Stimulated activated CD8-positive, alpha-beta memory T cell treated with anti-CD3 and anti-CD28 coated beads, Interleukin-12 subunit alpha, Interleukin-12 subunit beta, amount 100 ng/mL, for 24 hours (primary cell): ENCODE measurements around the gene MAGI1.
"Not testable (repeated sequence)": the region's sequence is repeated elsewhere in the genome, so short reads cannot be mapped to it uniquely, and the experiment has no call there.

Experiments
- DNase-seq: peaks from one replicate; pipeline ENCODE4 v3.0.0-alpha.2; 2020; ENCODE audit errors: extremely low read depth

MAGI1 gene

DNA sequence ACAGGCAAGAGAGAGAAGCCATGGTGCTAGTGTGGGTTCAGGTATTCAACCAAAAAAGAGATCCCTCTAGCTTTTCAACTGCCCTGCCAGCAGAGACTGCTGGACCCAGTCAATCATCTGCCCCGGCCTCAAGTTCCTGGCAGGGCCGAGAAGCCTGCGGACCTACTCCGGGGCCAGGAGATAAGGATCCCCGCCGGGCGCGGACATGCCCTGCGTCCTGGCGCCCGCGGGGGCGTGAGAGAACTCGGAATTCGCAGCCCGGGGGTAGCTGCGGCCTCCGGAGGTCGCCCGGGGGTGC is 821 bp upstream of the MAGI1 start:
- no peak for DNase-seq

DNA sequence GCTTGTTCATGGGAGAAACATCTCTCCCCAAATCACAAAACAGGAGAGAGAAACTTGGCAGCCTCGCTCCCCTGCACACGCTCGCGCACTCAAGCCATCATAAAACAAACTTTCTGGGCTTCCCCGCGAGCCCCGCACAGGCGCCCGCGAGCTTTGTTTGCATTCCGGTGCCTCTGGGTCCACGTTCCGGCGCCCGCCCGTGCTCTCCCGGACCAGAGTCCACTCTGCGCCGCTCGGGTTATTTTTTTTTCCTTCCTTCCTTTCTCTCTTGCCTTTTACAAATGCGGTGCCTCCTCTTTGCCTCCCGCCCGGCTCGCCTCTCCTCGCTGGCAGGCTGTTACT is 363 bp downstream of the MAGI1 start:
- DNase-seq, result no peak

DNA sequence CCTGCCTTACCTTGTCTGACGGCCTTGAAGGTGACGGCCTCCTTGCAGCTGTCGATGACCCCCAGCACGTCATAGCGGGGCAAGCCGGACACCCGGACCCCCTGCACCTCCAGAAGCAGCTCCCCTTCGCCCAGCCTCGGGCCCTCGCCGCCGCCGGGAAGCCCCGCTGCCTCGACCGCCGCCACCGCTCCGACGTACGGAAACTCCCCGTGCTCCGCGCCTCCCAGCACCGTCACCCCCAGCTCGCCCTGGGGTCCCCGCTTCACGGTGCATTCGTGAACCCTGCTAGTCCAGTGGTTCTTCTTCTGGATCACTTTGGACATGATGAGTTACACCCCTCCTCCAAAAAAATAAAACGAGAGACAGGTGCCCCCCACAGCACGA is 740 bp downstream of the MAGI1 start:
- DNase-seq, result no peak

DNA sequence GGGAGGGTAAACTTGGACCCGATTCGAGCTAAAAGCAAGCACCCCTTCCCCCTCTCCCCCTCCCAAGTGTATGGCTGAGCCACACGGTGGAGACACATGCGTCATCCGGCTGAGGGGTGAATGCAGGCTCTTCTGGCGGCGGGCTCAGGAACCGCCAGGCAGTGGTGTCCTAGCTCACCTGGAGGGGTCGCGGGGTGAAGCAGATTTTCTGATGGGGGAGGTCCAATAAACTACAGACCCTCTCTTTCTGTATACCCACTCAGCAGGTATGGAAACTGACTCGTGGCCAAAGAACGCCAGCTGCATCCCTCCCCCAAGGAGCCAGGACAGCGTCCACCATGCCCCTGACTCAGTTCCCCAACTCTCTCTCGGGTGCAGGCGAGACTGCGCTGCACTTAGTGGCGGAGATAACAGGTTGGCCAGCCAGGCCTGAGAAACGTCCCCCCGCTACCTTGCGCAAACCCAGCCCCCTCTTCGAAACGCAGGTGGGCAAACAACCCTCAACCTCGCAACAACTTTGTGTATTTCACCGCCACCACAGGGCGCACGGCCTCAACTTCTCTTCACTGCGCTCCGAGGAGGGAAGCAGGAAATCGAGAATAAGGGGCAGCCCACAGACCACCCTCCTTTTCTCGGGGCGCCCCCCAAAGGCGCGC is 1.3 kb downstream of the MAGI1 start:
- DNase-seq, result no peak

DNA sequence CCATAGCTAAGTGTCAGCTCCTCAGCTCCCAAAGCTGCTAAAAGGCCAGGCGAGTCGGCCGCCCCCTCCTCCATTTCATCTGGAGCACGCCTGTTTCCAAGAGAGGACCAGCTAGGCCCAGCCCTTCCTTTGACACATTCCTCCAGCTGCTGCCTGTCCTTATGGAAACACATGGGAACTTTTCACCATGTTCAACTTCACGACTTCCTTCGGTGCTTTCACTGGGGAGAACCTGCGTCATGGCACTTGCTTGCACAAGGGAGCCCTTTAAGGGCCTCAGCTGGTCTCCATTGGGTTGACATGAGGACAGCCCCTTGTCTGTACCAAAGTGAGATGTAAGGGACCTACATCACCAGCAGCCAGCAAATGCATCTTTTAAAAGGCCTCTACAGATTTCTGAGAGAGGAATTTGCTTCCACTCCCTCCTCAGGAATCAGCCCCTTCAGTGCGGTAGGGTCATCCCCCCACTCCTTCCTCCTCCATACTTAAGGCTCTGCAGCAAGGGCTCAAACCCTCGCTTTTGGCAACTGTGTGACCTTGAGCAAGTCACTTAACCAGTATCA is 2.1 kb downstream of the MAGI1 start:
- no peak for DNase-seq

DNA sequence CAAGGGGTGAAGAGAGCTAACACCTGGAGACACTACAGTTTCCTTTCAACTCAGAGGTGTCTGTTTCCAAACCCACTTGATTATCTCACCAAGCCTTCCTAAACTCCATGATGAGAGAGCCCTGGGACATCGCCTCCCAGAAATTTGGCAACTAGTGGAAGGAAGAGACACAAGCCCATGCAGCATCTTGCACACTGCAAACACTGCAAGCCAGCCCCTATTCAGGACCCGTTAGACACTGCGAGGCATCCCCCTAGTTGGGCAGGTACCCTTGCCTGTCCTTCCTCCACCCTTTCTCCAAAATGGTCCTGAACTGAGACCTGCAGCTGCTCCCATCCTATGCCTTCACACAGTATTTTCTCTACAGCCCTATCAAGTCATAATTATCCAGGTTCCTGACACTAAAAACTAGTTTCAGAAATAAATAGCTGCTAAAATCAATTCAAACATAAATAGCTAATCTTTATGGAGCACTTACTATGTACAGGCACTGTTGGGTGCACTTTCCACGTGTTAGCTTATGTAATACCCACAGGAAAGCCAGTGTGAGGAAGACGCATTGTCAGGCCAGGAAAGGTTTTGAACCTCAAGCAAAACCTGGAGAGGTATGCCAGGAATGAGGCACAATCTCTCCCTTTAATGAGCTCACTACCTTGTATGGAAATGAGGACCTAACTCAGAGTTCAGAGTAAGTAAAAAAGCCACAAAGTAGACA is 2.8 kb downstream of the MAGI1 start:
- no peak for DNase-seq

DNA sequence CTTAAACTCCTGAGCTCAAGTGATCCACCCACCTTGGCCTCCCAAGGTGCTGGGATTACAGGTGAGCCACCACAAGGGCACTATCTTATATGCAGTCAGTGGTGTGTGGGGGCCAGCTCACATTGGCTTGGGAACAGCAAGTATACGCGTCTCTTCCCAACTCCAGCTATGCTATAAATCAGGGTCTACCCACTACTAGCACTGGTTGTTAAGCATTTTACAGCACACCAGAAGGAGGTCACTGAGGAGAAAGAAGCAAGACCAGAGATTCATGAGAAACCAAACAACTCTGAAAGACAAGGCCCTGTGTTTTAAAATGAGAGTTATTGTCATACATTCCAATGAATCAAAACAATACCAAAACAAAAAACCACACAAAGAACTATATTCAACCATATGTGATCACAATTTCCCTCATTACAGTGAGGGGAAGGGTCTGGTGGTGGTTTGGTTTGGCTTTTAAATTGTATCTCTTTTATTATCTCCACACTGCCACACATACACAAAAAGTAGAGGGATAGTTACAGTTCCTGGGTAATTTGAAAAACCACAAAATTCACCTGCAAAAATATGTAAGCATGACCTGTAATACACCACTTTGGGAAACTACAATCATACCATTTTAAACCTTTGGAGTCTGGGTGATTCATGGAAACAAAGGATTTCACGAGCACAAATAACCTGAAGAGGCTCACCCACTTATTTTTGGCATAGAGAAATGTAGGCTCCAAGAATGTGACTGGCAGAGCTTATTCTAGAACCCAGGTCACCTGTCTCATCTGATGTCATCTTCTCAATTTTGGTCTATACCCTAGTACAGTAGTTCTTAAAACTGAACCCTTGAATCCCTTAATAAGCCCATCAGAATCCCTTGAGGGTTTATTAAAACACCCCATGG is 5.2 kb downstream of the MAGI1 start:
- DNase-seq, result no peak

DNA sequence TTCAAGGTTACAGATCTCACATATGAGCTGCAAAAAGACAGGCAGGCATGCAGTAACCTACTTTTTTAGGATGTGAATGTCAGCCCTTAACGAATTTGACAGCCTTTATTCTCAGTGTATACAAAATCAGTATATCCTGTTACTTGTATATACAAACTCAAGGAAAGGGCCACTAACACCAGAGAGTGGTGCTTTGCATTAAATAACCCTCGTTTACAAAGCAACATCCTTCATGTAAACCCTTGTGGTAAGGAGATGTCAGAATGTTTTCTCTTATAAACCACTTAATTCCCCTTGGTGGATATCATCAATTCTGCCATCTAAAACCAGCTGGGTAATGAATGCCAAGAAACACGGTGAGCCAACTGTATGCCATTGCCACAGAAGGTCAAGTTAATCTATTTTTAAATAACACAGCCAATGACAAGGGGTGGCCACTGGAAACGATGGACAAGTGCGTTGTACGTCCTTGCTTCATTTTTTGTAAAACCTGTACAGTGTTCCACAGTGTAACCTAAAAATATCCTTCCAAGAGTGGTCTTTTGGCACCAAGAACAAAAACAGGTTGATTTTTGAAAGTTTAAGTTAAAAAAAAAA is 7.5 kb downstream of the MAGI1 start:
- no peak for DNase-seq

DNA sequence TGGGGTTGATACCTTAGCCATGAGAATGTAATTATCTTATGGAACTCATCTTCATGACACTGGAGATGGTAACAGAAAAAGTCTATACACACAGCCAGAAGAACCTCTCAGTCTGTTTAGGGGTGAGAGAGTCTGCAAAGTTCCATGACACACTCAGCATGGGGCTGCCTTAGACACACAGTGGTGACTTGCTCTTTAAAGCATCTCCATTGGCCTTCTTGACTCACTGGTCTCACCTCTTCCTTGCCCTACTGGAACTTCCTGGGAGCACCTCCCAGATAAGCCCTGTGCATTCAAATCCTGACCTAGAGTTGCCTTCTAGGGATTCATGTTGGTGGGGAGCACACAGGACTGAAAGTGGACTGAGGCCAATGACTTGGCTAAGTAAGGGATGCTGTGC is 9.3 kb downstream of the MAGI1 start:
- no peak for DNase-seq

DNA sequence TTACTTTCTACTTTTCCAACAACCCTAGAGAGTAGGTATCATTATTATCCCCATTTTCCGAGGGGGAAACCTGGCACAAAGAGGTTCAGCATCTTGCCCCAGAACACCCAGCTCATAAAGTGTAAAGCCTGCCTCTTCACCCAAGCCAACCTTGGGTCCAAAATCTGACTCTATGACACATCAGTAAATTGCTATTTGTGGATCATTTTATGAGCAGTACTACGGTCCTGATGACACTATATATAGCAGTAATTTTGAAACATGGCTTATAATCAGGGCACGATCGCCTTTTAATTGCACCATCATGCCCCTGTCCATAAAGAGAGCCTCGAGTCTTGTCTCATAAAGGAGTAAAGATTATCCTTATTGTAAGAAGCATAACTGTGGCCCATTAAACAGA is 9.7 kb downstream of the MAGI1 start:
- no peak for DNase-seq

DNA sequence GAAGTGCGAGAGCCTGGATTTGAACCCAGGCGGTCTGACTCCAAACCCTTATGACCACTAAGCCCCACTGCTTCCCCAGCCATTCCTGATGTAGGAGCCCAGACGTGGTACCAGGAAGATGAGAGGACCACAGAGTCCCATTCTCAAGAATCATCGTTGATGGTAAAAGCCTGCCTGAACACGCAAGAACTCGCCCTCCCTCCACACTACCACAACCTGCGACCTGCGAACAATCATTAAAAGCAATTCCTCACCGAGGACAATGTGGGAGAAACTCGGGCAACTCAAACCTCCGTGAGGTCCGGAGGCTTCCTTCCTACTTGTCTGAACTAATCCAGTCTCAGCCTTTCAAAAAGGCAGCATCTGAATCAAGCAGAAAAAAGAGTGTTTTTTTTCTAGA is 10.3 kb downstream of the MAGI1 start:
- no peak for DNase-seq

DNA sequence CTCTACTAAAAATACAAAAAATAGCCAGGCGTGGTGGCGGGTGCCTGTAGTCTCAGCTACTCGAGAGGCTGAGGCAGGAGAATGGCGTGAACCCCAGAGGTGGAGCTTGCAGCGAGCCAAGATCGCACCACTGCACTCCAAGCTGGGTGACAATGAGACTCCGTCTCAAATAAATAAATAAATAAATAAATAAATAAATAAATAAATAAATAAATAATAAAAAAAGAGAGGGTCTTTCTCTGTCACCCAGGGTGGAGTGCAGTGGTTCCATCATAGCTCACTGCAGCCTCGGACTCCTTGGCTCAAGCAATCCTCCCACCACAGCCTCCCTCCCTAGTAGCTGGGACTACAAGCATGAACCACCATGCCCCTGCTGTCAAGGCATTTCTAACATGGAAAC is 11.6 kb downstream of the MAGI1 start:
- not testable (repeated sequence) for DNase-seq

DNA sequence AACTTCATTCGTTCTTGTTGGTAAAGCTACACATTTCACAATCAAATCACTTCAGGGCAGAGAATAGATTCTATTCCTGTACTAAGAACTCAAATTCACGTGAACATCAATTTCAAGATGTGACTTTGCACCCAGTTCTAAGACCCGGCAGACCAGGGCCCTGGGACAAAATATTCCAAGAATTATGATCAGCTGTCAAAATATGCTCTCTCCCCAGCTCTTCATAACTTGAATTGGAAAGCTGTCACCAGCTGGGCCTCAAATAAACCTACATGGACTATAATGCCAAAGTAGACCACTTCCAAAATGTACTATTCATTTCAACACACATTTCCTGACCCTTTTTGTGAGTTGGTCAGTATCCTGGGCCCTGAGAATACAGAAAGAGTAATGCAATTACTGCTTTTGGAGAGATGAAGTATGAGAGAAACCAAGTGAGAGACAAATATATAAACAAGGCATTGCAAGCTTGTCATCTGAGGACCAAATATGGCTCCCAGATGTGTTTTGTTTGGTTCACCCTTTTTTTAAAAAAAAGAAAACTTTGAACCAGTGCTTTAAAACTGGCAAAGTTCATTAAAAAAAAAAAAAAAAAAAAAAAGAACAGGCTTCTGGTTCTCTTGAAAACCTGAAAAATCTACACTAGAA is 14.9 kb downstream of the MAGI1 start:
- no peak for DNase-seq

DNA sequence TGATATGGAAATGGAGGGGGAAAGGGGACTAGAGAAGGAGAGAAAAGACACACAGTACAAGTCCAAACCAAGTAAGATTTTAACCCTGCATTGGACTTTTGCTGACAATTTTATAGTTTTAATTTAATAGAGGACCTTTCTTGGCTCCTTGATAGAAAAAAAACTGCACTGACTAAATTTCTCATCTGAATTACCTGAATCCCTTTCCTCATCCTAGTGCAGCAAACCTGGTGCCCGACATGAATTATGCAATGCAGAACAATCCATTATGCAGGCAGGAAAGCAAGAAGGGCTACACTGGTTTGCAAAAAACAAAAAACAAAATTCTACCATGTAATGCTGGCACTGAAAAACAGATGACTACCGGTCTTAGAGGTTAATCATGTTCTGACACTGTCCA is 15.5 kb downstream of the MAGI1 start:
- no peak for DNase-seq

DNA sequence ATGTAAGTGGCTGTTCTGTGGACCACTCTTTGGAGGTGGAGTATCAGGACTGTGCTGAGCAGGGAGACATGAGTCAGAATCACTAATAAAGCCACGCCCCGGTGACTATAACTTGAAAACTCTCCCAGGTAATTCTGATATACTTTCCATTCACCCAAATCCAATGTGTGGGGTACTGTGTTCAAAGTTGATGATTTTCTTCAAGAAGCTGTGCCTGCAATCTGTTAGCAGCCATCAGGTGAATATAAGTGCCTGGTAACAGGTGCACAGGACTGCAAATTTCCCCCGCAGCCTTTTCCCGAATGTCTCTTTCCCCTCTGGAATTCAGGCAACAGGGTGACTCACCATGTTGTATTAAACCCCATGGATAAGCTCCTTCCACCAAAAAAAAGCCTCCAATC is 17.0 kb downstream of the MAGI1 start:
- no peak for DNase-seq

DNA sequence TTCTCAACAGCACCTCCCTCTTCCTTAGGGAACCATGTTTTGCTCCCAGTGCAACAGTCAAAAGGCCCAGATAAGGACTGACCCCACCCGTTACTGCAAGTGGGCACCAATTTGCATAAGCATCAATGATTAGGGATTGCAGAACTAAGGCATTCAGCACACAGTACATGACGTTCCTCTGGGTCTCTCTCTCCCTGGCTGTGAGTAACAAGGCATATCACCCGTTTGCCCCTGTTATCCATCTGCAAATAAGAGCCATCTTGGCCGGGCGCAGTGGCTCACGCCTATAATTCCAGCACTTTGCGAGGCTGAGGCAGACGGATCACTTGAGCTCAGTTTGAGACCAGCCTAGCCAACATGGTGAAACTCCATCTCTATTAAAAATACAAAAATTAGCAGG is 18.8 kb downstream of the MAGI1 start:
- DNase-seq, result no peak

DNA sequence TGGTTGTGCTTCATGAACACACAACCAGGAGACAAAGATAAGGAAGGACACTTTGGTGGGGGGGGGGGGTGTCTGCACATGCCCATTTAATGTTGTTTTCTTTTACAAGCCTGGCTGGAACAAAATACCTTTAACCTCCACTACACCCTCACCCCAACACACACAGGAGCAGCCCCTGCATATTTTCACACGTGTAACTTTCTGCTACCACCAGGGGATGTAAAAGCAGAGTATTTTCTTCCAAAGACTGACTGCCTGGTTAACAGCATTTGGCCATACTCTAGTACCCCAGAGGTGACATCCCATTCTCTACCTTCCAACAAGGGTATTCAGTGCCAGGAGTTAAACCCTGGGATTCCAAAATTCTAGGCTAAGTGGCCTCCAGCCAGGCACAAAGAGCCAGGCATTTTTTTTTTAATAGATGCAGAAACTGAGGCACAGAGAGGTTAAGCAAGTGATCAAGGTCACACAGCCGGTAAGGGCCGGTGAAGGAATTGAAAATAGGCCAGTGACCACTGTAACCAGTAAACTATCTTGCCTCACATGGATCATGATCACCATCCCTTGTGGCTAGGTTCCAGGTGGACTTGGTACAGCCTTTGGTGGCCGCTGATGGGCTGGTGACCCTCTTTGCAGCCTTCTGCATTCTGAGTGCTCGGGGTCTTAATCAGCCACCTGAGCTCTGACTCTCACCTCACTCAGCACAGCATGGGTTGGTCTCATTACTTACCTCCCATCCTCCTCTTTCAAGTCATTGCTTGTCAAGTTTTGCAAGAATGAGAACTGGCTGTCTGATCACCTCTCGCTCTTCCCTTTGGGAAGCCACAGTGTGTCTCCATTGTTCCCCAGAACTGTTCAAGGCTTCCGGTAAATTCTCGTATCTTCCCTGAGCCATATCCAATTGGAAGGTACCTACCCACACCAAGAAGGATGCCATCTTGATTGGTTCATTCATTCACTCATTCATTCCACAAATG is 20.4 kb downstream of the MAGI1 start:
- DNase-seq, result no peak

DNA sequence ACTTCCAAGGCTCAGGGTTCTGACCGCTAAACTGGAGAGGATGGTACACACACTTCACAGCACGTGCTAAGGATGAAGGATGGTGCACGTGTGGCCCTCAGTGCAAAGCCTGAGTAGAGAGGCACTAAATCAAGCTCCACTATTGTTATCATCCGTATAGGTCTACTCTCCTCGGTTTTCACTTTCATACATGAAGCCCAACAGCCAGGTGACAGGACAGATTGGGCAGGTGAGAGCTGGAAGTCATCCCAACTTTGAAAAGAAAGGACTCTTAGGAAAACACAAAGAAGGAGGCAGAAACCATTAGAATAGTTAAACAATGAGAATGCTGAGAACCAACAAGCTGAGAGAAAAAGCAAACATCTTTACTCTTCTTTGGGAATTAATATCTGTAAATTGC is 21.1 kb downstream of the MAGI1 start:
- no peak for DNase-seq

DNA sequence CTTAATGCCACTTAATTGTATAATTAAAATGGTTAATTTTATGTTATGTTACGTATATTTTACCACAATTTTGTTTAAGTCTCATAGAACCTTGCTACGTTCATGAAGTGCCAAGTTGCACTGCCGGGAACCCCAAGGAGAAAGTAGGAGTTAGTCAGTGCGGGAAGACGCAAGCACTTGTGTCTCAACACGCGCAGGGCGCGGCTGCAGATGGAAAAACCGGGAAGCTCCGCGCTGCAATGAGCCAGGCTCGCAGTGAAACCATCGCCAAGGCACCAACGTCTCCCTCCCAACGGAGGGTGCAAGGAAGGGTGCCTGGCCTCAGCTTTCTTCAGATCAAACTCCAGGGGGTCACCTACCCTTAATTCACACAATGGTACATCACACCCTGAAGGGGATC is 21.6 kb downstream of the MAGI1 start:
- DNase-seq, result no peak

DNA sequence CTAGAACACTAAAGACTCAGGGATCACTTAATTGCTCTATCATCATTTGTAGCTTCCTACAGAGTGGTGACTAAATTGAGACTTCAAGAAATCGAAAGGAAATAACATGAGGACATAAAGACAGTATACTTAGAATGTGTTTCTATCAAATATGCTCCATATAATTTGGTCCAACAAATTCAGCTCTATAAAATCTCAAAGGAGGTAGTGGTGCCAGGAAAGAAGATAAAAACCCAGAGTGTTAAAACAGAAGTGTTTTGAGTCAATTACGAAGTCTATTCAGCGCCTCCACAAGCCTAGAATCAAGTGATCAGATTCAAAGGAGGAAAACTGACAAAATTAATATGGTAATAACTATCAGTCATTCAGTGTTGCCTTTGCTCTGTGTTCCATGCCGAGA is 22.9 kb downstream of the MAGI1 start:
- DNase-seq, result no peak

DNA sequence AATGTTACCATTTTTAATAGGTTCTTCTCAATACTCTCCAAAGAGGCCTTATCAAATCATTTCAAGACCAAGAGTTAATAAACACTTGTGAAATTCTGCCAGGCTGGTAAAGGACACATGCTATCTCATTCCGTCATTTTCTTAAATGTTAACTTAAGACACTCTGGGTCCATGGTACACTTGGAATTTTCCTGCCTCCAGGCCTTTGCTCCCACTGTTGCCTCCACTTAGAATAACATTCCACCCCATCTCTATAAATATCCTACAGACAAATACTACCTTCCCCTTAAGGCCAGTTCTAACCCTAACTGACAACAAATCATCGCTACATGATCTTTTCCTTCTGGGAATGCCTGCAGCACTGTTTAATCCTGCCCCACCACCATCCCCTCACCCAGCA is 24.1 kb downstream of the MAGI1 start:
- no peak for DNase-seq
